IPS-18a (cell line): ENCODE results near the gene MYO3B.
"Not testable (repeated sequence)": the region's sequence is repeated elsewhere in the genome, so short reads cannot be mapped to it uniquely, and the experiment has no call there.

Experiments used
- H3K27ac ChIP-seq: one replicate; pipeline ENCODE4 v1.5.1; 2013; ENCODE audit warnings: low read length
- H3K27me3 ChIP-seq: one replicate; pipeline ENCODE4 v1.6.1; 2013; ENCODE audit warnings: mild to moderate bottlenecking, low read length; ENCODE audit not compliant: control insufficient read depth, insufficient read depth
- H3K36me3 ChIP-seq: one replicate; pipeline ENCODE4 v1.6.1; 2013; ENCODE audit warnings: low read depth, low read length; ENCODE audit not compliant: control insufficient read depth
- H3K4me1 ChIP-seq: one replicate; pipeline ENCODE4 v1.6.1; 2013; ENCODE audit warnings: low read depth, low read length; ENCODE audit not compliant: control insufficient read depth
- H3K4me3 ChIP-seq: one replicate; pipeline ENCODE4 v1.5.1; 2013; ENCODE audit warnings: low read length
- H3K9ac ChIP-seq: one replicate; pipeline ENCODE4 v1.6.1; 2013; ENCODE audit warnings: mild to moderate bottlenecking, low read length, moderate library complexity
- H3K9me3 ChIP-seq: one replicate; pipeline ENCODE4 v1.6.1; 2013; ENCODE audit warnings: low read depth, low read length; ENCODE audit not compliant: control insufficient read depth

The MYO3B gene

DNA sequence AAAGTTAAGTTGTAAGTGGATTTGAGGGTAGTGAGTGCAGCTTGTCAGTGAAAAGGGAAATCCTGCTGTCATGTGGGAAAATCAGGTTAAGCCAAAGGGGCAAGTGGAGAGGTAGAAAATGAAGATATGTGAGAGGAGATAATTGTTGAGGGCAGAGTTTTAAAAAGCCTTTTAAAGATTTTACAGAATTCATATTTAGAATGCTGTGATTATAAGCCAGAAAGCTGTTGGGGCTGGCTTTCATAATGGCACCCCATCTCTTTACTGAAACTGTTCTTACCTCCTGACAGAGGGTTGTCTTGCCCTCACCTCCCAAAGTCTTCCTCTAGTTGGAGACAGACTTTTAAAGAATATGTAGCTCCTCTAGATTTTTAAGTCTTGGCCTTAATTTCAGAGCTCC lies 86.9 kb downstream of the MYO3B start:
- no peaks in the 10 kb centered on the region for H3K36me3 ChIP-seq
- H3K27me3 ChIP-seq = no peaks in the 10 kb centered on the region
- no peaks in the 10 kb centered on the region for H3K4me1 ChIP-seq
- H3K4me3 ChIP-seq = no peak overlapping the region
- no peak overlapping the region for H3K27ac ChIP-seq
- no peaks in the 10 kb centered on the region for H3K9me3 ChIP-seq
- H3K9ac ChIP-seq = no peak overlapping the region

- Histone ChIP-seq H3K27ac (no peak overlapping the region), H3K36me3 (no peaks in the 10 kb centered on the region), H3K27me3 (no peaks in the 10 kb centered on the region), H3K4me3 (no peak overlapping the region), H3K4me1 (no peaks in the 10 kb centered on the region), H3K9ac (no peak overlapping the region), H3K9me3 (no peaks in the 10 kb centered on the region)
These were observed 87.4 kb downstream of the MYO3B start for GRCh38 chr2:170265321-170265720.

GRCh38 chr2:170266358-170266757 lies 88.4 kb downstream of the MYO3B start:
- Histone ChIP-seq H3K4me3 (no peak overlapping the region), H3K27ac (no peak overlapping the region), H3K27me3 (no peaks in the 10 kb centered on the region), H3K9ac (no peak overlapping the region), H3K9me3 (no peaks in the 10 kb centered on the region), H3K36me3 (no peaks in the 10 kb centered on the region), H3K4me1 (no peaks in the 10 kb centered on the region)

GRCh38 chr2:170267071-170267470 lies 89.1 kb downstream of the MYO3B start:
- Histone ChIP-seq H3K27me3 (no peaks in the 10 kb centered on the region), H3K4me1 (no peaks in the 10 kb centered on the region), H3K36me3 (no peaks in the 10 kb centered on the region), H3K9ac (no peak overlapping the region), H3K27ac (no peak overlapping the region), H3K4me3 (no peak overlapping the region), H3K9me3 (no peaks in the 10 kb centered on the region)

DNA sequence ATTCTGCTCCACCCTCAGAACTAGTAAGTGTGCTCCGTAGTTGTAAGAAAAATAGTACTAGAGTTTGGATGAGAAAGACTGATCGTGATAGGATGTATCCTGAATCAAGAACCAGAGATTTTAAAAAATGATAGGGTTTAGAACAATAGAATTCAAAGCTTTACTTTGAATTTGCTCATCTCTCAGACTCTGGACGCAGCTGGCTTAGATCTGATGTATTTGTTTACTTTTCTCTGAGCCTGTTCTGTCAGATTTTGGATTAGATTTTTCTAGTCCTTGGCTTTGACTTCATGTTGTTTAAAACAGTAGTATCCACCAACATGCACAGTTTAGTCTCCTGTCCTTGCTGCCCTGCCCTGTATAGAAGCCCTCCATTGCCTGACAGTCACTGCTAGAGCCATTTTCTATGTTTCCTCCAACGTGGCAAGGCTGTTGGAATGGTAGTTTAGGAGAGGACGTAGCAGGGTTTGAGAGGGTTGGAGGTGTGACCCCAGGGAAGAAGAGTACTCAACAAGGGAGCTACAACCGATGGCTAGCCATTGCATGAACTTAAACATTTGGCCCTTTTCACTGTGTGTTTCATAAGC lies 92.4 kb downstream of the MYO3B start:
- Histone ChIP-seq H3K27me3 (no peaks in the 10 kb centered on the region), H3K9ac (no peak overlapping the region), H3K9me3 (no peaks in the 10 kb centered on the region), H3K4me3 (no peak overlapping the region), H3K4me1 (no peaks in the 10 kb centered on the region), H3K36me3 (no peaks in the 10 kb centered on the region), H3K27ac (no peak overlapping the region)

DNA sequence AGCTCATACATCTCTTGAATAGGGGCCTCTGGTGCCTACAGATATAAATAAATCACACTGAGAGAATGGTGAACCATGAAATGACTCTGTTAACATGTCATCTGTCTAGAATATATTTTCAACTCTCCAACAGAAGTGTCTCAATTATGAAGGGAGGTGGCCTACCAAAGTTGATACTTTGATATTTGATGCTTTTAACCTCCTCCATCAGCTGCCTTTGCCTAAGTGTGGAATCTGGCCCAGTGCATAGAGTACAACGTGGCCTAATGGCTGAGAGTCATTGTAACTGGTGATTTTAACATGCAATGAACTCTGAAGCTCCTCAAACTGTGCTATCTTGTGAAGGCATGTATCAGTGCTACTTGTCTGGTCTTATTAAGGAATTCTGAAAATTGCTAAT lies 93.4 kb downstream of the MYO3B start:
- no peaks in the 10 kb centered on the region for H3K9me3 ChIP-seq
- no peak overlapping the region for H3K27ac ChIP-seq
- H3K9ac ChIP-seq = no peak overlapping the region
- H3K4me1 ChIP-seq = no peaks in the 10 kb centered on the region
- H3K27me3 ChIP-seq = no peaks in the 10 kb centered on the region
- H3K36me3 ChIP-seq = no peaks in the 10 kb centered on the region
- H3K4me3 ChIP-seq = no peak overlapping the region

- Histone ChIP-seq H3K27ac (no peak overlapping the region), H3K9me3 (no peaks in the 10 kb centered on the region), H3K27me3 (no peaks in the 10 kb centered on the region), H3K4me1 (peaks cover 8% of the 10 kb centered on the region), H3K36me3 (no peaks in the 10 kb centered on the region), H3K9ac (no peak overlapping the region), H3K4me3 (no peak overlapping the region)
These were observed 98.1 kb downstream of the MYO3B start for GRCh38 chr2:170276056-170276455.

- Histone ChIP-seq H3K27ac (no peak overlapping the region), H3K36me3 (no peaks in the 10 kb centered on the region), H3K9ac (no peak overlapping the region), H3K4me3 (no peak overlapping the region), H3K9me3 (no peaks in the 10 kb centered on the region), H3K4me1 (peaks cover 8% of the 10 kb centered on the region), H3K27me3 (no peaks in the 10 kb centered on the region)
These were observed 99.1 kb downstream of the MYO3B start for GRCh38 chr2:170276925-170277629.

GRCh38 chr2:170277951-170278350 lies 100.0 kb downstream of the MYO3B start:
- Histone ChIP-seq H3K4me1 (peaks cover 14% of the 10 kb centered on the region), H3K27me3 (no peaks in the 10 kb centered on the region)

DNA sequence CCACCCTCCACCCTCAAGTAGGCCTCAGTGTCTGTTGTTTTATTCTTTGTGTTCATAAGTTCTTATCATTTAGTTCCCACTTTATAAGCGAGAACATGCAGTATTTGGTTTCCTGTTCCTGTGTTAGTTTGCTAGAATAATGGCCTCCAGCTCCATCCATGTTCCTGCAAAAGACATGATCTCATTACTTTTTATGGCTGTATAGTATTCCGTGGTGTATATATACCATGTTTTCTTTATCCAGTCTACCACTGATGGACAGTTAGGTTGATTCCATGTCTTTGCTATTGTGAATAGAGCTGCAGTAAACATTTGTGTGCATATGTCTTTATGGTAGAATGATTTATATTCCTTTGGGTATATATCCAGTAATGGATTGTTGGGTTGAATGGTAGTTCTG lies 101.7 kb downstream of the MYO3B start:
- not testable (repeated sequence) for H3K27me3 ChIP-seq, H3K4me3 ChIP-seq
- peaks cover 14% of the 10 kb centered on the region for H3K4me1 ChIP-seq

More at GRCh38 chr2:170277951-170278350, 100.0 kb downstream of the MYO3B start:
- Histone ChIP-seq H3K4me3 (no peak overlapping the region), H3K9me3 (no peaks in the 10 kb centered on the region), H3K36me3 (no peaks in the 10 kb centered on the region), H3K27ac (no peak overlapping the region), H3K9ac (no peak overlapping the region)

DNA sequence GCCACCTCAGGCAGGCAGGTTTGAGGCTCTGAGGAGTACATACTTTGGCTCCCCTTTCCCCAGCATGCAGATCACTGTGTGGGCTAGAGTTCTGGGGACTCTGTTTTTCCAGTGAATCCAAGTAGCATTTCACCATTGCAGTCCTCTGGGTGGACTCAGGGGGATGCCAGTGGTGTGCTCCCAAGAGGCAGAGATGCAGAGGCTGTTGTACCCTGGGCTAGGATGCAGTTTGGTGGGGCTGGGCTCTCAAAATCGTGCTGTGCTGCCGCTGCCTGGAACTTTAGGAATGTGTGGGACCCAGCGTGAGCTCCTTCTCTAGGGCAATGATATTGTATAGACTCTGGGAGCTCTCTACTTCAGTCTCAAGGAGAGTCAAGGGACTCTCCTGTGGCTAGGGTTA lies 104.9 kb downstream of the MYO3B start:
- H3K27me3 ChIP-seq = no peaks in the 10 kb centered on the region
- no peaks in the 10 kb centered on the region for H3K9me3 ChIP-seq
- H3K4me1 ChIP-seq = peaks cover 6% of the 10 kb centered on the region
- H3K9ac ChIP-seq = no peak overlapping the region
- no peaks in the 10 kb centered on the region for H3K36me3 ChIP-seq
- no peak overlapping the region for H3K27ac ChIP-seq
- H3K4me3 ChIP-seq = no peak overlapping the region

More for the DNA sequence above, 101.7 kb downstream of the MYO3B start:
- H3K9ac ChIP-seq, H3K36me3 ChIP-seq, H3K9me3 ChIP-seq, H3K27ac ChIP-seq: not testable (repeated sequence)

DNA sequence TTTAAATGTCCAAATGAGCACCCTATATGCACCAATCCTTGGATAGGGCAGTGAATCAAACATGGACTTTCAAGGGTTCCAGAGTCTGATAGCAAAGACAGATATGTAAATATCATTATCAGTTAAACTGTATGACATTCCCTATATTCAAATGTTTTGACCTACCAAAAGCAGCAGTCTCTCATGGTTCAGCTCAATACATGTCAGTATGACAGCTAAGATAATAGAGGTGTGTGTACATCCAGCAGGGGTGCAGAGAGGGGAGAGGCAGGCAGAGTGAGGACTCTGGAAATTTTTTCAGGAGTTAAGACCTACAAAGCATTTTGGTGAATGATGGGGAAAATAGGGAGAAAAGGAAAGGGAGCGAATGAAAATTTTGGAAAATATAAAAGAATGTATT lies 106.3 kb downstream of the MYO3B start:
- Histone ChIP-seq H3K36me3 (no peaks in the 10 kb centered on the region), H3K9me3 (no peaks in the 10 kb centered on the region), H3K9ac (no peak overlapping the region), H3K27me3 (peaks cover 4% of the 10 kb centered on the region), H3K4me3 (no peak overlapping the region), H3K27ac (no peak overlapping the region), H3K4me1 (peaks cover 6% of the 10 kb centered on the region)
